Activated B cell treated with CpG ODN at 0.5 μM for 24 hours (primary cell): ENCODE data around the gene CDX1. TPM values are rescaled to one million over a fixed set of nuclear protein-coding genes. Genes with fewer than 3 reads are reported as not detected.

Source experiments
- ATAC-seq: fragments of 200-7000 bp; cut with Tn5 transposase; one replicate; pipeline ENCODE4 v1.10.0; 2021; ENCODE audit warnings: low read depth, mild to moderate bottlenecking, moderate library complexity
- CTCF ChIA-PET: fragments of 350-600 bp; sonication (Branson Sonifier 250); formaldehyde crosslinking; loops from one replicate; lab custom pipeline; 2021; ENCODE audit warnings: antibody characterized with exemption; lab: Charles Lee
- POLR2A ChIA-PET: fragments of 350-600 bp; sonication (Branson Sonifier 250); formaldehyde crosslinking; loops from one replicate; lab custom pipeline; 2021; ENCODE audit warnings: antibody characterized with exemption; lab: Charles Lee
- DNase-seq: peaks from one replicate; pipeline ENCODE4 v3.0.0; 2022
- H3K27ac Mint-ChIP-seq: one replicate; pipeline ENCODE4 v1.8.0; 2020; ENCODE audit warnings: mixed read lengths
- H3K27me3 Mint-ChIP-seq: one replicate; pipeline ENCODE4 v1.8.0; 2021; ENCODE audit warnings: mixed read lengths
- H3K36me3 Mint-ChIP-seq: one replicate; pipeline ENCODE4 v1.8.0; 2021; ENCODE audit warnings: low read depth, mixed read lengths
- H3K4me1 Mint-ChIP-seq: one replicate; pipeline ENCODE4 v1.8.0; 2021; ENCODE audit warnings: mixed read lengths
- H3K4me3 Mint-ChIP-seq: one replicate; pipeline ENCODE4 v1.8.0; 2020; ENCODE audit warnings: mild to moderate bottlenecking, mixed read lengths
- H3K9me3 Mint-ChIP-seq: one replicate; pipeline ENCODE4 v1.8.0; 2020; ENCODE audit warnings: mixed read lengths
- intact Hi-C: fragments of 100-400 bp; cut with micrococcal nuclease; formaldehyde crosslinking; loops from one replicate; pipeline ENCODE4 v1.15.1; 2024
- total RNA-seq: library from RNA; stranded (reverse); gene quantifications from 2 replicates; pipeline ENCODE4 v1.2.3, GENCODE V29; 2022
- TF ChIP-seq, protein P1 (sequence below): fragments of 200-600 bp; IDR thresholded peaks from one replicate; pipeline ENCODE4 v1.8.0; 2022; ENCODE audit warnings: antibody characterized with exemption, mild to moderate bottlenecking

Gene CDX1
- total RNA-seq, 1 donor from 2014 or later: not detected

DNA sequence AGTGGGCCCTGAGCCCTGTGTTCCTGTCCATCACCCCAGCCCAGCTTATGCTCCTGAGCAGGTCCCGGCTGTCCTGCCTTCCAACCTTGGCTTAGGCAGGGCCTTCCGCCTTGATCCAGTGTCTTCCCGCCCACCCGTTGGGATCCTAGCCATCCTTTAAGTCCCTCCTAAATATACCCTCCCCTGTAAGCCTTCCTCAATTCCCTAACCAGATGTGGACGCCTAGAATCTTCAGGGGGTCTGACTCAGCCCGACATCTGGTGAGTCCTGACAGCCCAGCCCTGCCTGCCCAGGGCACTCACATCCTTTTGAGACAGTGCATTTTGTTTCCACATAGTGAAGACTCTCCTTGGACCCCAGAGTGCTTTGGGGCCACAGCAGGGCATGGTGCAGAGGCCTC lies 47.0 kb downstream of the CDX1 start:
- Mint-ChIP-seq H3K27me3 (peaks cover 19% of the 10 kb centered on the region), H3K4me1 (peaks cover 9% of the 10 kb centered on the region), H3K27ac (no peak overlapping the region), H3K9me3 (no peaks in the 10 kb centered on the region), H3K36me3 (no peaks in the 10 kb centered on the region), H3K4me3 (no peak overlapping the region)
- POLR2A ChIA-PET: no interaction called here
- intact Hi-C loops: no loop called here
- ATAC-seq (no peak), DNase-seq (no peak)
- TF ChIP-seq, protein P1, sequence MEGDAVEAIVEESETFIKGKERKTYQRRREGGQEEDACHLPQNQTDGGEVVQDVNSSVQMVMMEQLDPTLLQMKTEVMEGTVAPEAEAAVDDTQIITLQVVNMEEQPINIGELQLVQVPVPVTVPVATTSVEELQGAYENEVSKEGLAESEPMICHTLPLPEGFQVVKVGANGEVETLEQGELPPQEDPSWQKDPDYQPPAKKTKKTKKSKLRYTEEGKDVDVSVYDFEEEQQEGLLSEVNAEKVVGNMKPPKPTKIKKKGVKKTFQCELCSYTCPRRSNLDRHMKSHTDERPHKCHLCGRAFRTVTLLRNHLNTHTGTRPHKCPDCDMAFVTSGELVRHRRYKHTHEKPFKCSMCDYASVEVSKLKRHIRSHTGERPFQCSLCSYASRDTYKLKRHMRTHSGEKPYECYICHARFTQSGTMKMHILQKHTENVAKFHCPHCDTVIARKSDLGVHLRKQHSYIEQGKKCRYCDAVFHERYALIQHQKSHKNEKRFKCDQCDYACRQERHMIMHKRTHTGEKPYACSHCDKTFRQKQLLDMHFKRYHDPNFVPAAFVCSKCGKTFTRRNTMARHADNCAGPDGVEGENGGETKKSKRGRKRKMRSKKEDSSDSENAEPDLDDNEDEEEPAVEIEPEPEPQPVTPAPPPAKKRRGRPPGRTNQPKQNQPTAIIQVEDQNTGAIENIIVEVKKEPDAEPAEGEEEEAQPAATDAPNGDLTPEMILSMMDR: no peak
- CTCF ChIA-PET: no interaction called here

DNA sequence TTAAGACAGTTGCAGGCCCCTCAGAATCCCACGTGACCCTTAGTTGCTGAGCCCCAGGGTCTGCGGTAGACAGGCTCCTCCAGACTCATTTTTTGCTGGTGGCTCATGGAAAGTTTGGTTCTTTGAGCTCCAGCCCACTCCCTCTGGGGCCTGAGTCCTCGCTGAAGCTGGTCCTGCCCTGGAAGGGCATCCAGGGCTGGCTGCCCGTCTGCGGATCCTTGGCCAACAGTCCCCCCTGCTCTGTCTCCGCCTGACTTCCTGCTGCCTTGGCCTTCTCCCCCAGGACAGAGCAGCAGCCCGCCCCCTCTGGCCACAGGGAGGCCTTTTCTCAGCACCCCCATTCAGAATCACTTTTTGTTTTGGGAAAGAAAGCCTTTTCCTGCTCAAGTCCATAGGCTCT lies 47.7 kb downstream of the CDX1 start:
- DNase-seq: no peak
- no peak overlapping the region for H3K4me3 Mint-ChIP-seq
- TF ChIP-seq, protein P1: no peak
- no peak overlapping the region for H3K27ac Mint-ChIP-seq
- H3K27me3 Mint-ChIP-seq: peaks cover 14% of the 10 kb centered on the region
- no peaks in the 10 kb centered on the region for H3K36me3 Mint-ChIP-seq
- ATAC-seq: no peak
- peaks cover 3% of the 10 kb centered on the region for H3K4me1 Mint-ChIP-seq
- POLR2A ChIA-PET: no interaction called here
- CTCF ChIA-PET: no interaction called here
- no peaks in the 10 kb centered on the region for H3K9me3 Mint-ChIP-seq
- intact Hi-C loops: no loop called here

DNA sequence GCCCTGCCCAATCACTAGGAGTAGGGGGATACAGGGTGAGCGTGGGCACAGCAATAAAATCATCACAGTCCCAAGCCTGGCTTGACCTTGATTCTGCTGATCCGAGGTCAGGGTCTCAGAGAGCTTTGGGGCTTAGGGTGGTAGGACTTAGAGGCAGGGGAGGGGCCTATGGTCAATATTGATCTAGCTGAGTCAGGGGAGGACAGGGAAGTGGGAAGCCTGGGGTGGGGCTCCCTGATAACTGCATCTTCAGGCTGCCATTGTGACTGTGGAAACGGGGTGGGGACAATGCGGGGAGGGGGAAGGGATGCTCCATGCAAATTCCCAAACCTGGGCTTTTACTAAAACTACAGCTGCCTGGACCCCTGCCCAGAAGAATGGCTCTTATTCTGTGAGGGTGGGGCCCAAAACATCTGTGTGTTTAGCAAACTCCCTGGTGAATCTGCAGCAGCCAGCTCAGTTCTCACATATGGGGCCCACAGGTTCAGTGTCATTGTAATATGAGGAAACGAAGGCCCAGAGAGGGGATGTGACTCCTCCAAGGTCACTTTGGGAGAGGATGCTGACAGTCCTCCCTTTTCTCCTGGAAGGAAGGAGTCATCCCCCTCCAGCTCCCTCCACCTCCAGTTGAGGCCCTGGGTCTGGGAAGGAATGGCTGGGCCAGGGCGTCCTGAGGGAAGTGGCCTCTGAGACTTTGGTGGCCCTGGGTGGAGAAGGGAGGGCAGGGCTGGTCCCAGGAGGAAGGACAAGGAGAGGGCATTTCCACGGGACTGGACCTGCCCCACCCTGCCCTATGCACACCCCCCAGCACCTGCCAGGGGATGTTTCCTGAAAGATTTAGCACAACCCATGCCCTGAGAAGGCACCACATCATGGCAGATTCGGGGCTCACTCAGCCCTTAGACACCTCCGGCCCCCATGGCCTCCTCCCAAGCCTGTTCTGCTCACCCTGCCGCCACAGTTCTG lies 49.7 kb downstream of the CDX1 start:
- H3K36me3 Mint-ChIP-seq: no peaks in the 10 kb centered on the region
- DNase-seq (no peak), ATAC-seq (no peak)
- POLR2A ChIA-PET: no interaction called here
- peaks cover 11% of the 10 kb centered on the region for H3K27me3 Mint-ChIP-seq
- CTCF ChIA-PET: no interaction called here
- TF ChIP-seq, protein P1: no peak
- H3K27ac Mint-ChIP-seq: no peak overlapping the region
- H3K4me3 Mint-ChIP-seq: no peak overlapping the region
- no peaks in the 10 kb centered on the region for H3K9me3 Mint-ChIP-seq
- intact Hi-C loops: no loop called here
- peaks cover 1% of the 10 kb centered on the region for H3K4me1 Mint-ChIP-seq

DNA sequence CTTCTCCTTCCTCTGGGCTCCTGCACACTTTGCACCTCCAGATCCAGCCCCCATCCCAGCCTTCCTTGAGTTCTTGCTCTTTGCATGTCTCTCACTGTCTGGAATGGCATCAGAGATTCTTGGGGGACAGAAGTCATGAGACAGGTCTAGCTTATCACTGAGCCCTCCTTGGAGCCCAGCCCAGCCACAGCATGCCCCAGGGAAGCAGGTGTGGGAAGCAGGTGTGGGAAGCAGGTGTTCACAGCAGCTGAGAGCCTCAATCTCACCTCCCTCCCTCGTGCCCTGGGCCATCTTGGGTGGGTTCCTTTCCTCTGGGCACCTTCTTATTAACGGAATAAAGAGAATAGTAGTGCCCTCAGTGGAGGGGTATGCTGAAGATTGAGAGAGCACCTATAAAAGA lies 50.5 kb downstream of the CDX1 start:
- POLR2A ChIA-PET: no interaction called here
- Mint-ChIP-seq H3K9me3 (no peaks in the 10 kb centered on the region), H3K4me1 (peaks cover 1% of the 10 kb centered on the region), H3K36me3 (no peaks in the 10 kb centered on the region), H3K27me3 (peaks cover 15% of the 10 kb centered on the region), H3K27ac (no peak overlapping the region), H3K4me3 (no peak overlapping the region)
- ATAC-seq (no peak), DNase-seq (no peak)
- TF ChIP-seq, protein P1: no peak
- intact Hi-C loops: no loop called here
- CTCF ChIA-PET: no interaction called here

DNA sequence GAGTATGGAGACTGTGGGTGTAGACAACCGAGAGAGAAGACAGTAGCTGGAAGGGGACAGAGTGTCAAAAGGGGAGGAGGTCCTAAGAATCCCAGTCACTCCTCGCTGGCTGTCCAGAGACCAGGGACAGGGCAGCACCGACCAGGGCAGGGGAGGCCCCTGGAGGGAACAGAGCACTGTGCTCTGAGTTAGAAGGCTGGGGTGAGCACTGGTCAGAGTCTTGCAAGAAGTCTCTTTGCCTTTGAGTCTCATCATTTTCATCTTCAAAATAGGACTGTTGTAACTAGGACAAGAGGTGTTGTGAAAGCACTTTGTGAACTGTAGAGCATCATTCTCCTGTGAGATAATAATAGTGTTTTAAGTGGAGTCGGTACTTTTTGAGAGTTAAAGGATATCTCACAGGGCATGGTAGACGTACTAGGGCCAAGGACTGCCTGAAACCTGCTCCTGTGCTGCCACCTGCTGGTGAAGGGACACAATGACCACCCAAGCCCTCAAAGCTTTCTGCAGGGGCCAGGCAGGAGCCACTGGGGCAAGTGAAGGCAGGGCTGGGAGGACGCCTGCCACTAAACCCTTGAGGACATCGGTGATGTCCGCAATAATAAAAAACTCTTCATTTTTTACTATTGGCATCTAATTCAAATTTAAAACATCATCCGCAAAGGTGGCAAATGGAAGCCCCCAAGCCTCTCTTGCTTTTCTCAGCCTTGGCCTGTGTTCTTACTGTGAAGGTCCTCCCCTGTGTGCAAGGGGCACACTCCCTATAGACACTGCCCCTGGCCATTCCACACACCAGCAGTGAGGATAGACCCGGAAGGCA lies 51.5 kb downstream of the CDX1 start:
- TF ChIP-seq, protein P1: no peak
- Mint-ChIP-seq H3K36me3 (no peaks in the 10 kb centered on the region), H3K4me3 (no peak overlapping the region), H3K27me3 (peaks cover 15% of the 10 kb centered on the region), H3K4me1 (peaks cover 1% of the 10 kb centered on the region), H3K27ac (no peak overlapping the region), H3K9me3 (no peaks in the 10 kb centered on the region)
- intact Hi-C loops: loop anchor here (1.0 to 2.0 kb wide), 6 partner anchors 57 to 582 kb away; no protein-coding TSS in a partner anchor
- DNase-seq (peak; percentile 66), ATAC-seq (peak; percentile 96)
- ChIA-PET POLR2A (no interaction called here), CTCF (interaction anchor here (0.7 to 1.4 kb wide), 8 partner anchors 17 to 582 kb away, joined by 3 to 7 read pairs (median 4); no protein-coding TSS in a partner anchor)
